ENCODE measurements around the gene HAO2. TPM values are rescaled to one million over a fixed set of nuclear protein-coding genes. Genes with fewer than 3 reads are reported as not detected.

HAO2 gene
- total RNA-seq, 2 donors from 2014 or later, result not detected

GRCh38 chr1:119416006-119416640, 47.5 kb downstream of the HAO2 start:
- intact Hi-C loops (cut with DNase I, micrococcal nuclease), result no loop called here
- no peak for ATAC-seq
- no peak for DNase-seq

GRCh38 chr1:119419109-119419508, 50.5 kb downstream of the HAO2 start:
- intact Hi-C loops (cut with DNase I, micrococcal nuclease), result no loop called here
- ATAC-seq, result no peak
- no peak for DNase-seq

- intact Hi-C loops (cut with DNase I, micrococcal nuclease), result no loop called here
- ATAC-seq (no peak), DNase-seq (no peak)
Observed at GRCh38 chr1:119420638-119421037, 52.1 kb downstream of the HAO2 start.

GRCh38 chr1:119422631-119423030, 54.0 kb downstream of the HAO2 start:
- intact Hi-C loops (cut with DNase I, micrococcal nuclease), result no loop called here
- no peak for ATAC-seq
- no peak for DNase-seq

GRCh38 chr1:119428991-119429390, 60.4 kb downstream of the HAO2 start:
- ATAC-seq, result no peak

GRCh38 chr1:119429687-119430086, 61.1 kb downstream of the HAO2 start:
- DNase-seq (no peak), ATAC-seq (no peak)
- intact Hi-C loops (cut with DNase I, micrococcal nuclease), result no loop called here

More at GRCh38 chr1:119428991-119429390, 60.4 kb downstream of the HAO2 start:
- no peak for DNase-seq
- intact Hi-C loops (cut with DNase I, micrococcal nuclease), result no loop called here

GRCh38 chr1:119430486-119430885, 61.9 kb downstream of the HAO2 start:
- DNase-seq (no peak), ATAC-seq (no peak)
- intact Hi-C loops (cut with DNase I, micrococcal nuclease), result no loop called here

GRCh38 chr1:119431836-119432235, 63.3 kb downstream of the HAO2 start:
- intact Hi-C loops (cut with DNase I, micrococcal nuclease), result no loop called here
- no peak for ATAC-seq
- no peak for DNase-seq

GRCh38 chr1:119435052-119435451, 66.5 kb downstream of the HAO2 start:
- no peak for ATAC-seq

GRCh38 chr1:119438761-119439160, 70.2 kb downstream of the HAO2 start:
- intact Hi-C loops (cut with DNase I, micrococcal nuclease), result no loop called here
- no peak for DNase-seq
- ATAC-seq, result no peak

More at GRCh38 chr1:119435052-119435451, 66.5 kb downstream of the HAO2 start:
- intact Hi-C loops (cut with DNase I, micrococcal nuclease), result no loop called here
- no peak for DNase-seq

- intact Hi-C loops (cut with DNase I, micrococcal nuclease), result no loop called here
Observed at GRCh38 chr1:119440721-119441307, 72.2 kb downstream of the HAO2 start.

GRCh38 chr1:119442756-119443155, 74.2 kb downstream of the HAO2 start:
- intact Hi-C loops (cut with DNase I, micrococcal nuclease), result no loop called here

More at GRCh38 chr1:119440721-119441307, 72.2 kb downstream of the HAO2 start:
- DNase-seq (no peak), ATAC-seq (no peak)

More at GRCh38 chr1:119442756-119443155, 74.2 kb downstream of the HAO2 start:
- ATAC-seq (no peak), DNase-seq (no peak)

Other genes with a start within 250 kb of the HAO2 start
- 10 to 100 TPM; 13.5 to 13.7 TPM for gene WARS2, start 228.1 kb upstream of the HAO2 start, total RNA-seq
- gene HSD3B2, start 46.4 kb downstream of the HAO2 start, total RNA-seq, result 10 to 100 TPM in 1 of 2 donors, 1 to 10 TPM in 1; 3.2 to 16.6 TPM
- gene HSD3B1, start 138.4 kb downstream of the HAO2 start, total RNA-seq, result under 1 TPM; 0.70 to 0.92 TPM